Thyroid gland (tissue), 4 donors: ENCODE results near the gene VRK3. TPM values are rescaled to one million over a fixed set of nuclear protein-coding genes. Genes with fewer than 3 reads are reported as not detected.

ENCODE experiments used
- DNase-seq, 2 donors: peaks; one replicate each; pipeline ENCODE4 v3.0.0-alpha.2; 2019
- H3K27ac ChIP-seq, 3 donors: fragments of 200-600 bp; sonication (generic); 1 replicate in 2 of 3; 2 replicates in 1 of 3; pipeline ENCODE4 v1.5.1; 2016 to 2019; ENCODE audit warnings: mild to moderate bottlenecking in 1 of 3, moderate library complexity in 1 of 3
- H3K27me3 ChIP-seq: fragments of 200-600 bp; sonication (generic); one replicate; pipeline ENCODE4 v1.5.1; 2019
- H3K36me3 ChIP-seq, 2 donors: fragments of 200-600 bp; sonication (generic); one replicate each; pipeline ENCODE4 v1.5.1; 2016 to 2019
- H3K4me1 ChIP-seq, 2 donors: fragments of 200-600 bp; sonication (generic); one replicate each; pipeline ENCODE4 v1.5.1; 2017 to 2019
- H3K4me3 ChIP-seq, 3 donors: fragments of 200-600 bp; sonication (generic); replicated peaks in 1 of 3; 1 replicate in 2 of 3; 2 replicates in 1 of 3; pipeline ENCODE4 v1.5.1; 2016; ENCODE audit warnings: mild to moderate bottlenecking in 1 of 3
- H3K9me3 ChIP-seq: fragments of 200-600 bp; sonication (generic); one replicate; pipeline ENCODE4 v1.5.1; 2017
- CTCF ChIP-seq, 6 experiments: fragments of 200-600 bp in 3 of 6; fragments of 450-650 bp in 3 of 6; sonication (generic) in 3 of 6; IDR thresholded peaks; one replicate each; pipeline ENCODE4 v1.5.1; 2016 to 2019; ENCODE audit warnings: antibody characterized with exemption in 6 of 6, mild to moderate bottlenecking in 2 of 6, inconsistent platforms in 1 of 6, moderate library complexity in 1 of 6
- POLR2A ChIP-seq, 2 donors: fragments of 450-650 bp; IDR thresholded peaks; one replicate each; pipeline ENCODE4 v1.6.1; 2017; ENCODE audit warnings: antibody characterized with exemption in 2 of 2, mild to moderate bottlenecking in 2 of 2, moderate library complexity in 1 of 2
- WGBS, 2 donors: methylation state at CpG; one replicate each; pipeline ENCODE4 v1.1.5; 2017; 5-methylcytosine and 5-hydroxymethylcytosine counted together
- intact Hi-C: fragments of 100-400 bp; cut with DNase I; formaldehyde crosslinking; loops from one replicate; pipeline ENCODE4 v1.15.1; 2023
- total RNA-seq, 4 donors: library from RNA; depleted of rRNA; stranded (reverse); fragments of >200 nt; gene quantifications; one replicate each; pipeline ENCODE4 v1.2.3, GENCODE V29; 2016

Gene VRK3
- total RNA-seq, 4 donors from 2014 or later: 34.7 to 52.1 (median 46.8) TPM

GRCh38 chr19:49957262-49957915, 67.8 kb downstream of the VRK3 start:
- H3K36me3 ChIP-seq: no peaks in the 10 kb centered on the region
- H3K4me1 ChIP-seq: peaks cover 44 to 56% of the 10 kb centered on the region in 2 donors
- H3K4me3 ChIP-seq: no peak overlapping the region
- H3K27me3 ChIP-seq: no peaks in the 10 kb centered on the region
- WGBS, 2 donors: 24 to 42% methylated on average over 10 of the region's 10 CpGs
- no peaks in the 10 kb centered on the region for H3K9me3 ChIP-seq
- intact Hi-C loops: no loop called here
- peak; percentile 41 to 42 for DNase-seq
- TF ChIP-seq CTCF (IDR thresholded peaks at IDR 0.05): no peak
- TF ChIP-seq POLR2A (IDR thresholded peaks at IDR 0.05): no peak
- peak overlapping the region in 2 of 3 donors; percentile 38 to 79 for H3K27ac ChIP-seq

- TF ChIP-seq POLR2A (IDR thresholded peaks at IDR 0.05): no peak
- no peak for TF ChIP-seq CTCF (IDR thresholded peaks at IDR 0.05)
- H3K9me3 ChIP-seq: no peaks in the 10 kb centered on the region
- H3K36me3 ChIP-seq: no peaks in the 10 kb centered on the region
- intact Hi-C loops: no loop called here
- no peaks in the 10 kb centered on the region for H3K27me3 ChIP-seq
- DNase-seq: no peak
- 28 to 29% methylated on average over 9 of the region's 9 CpGs for WGBS, 2 donors
- H3K27ac ChIP-seq: peak overlapping the region; percentile 69 to 79 (median 78)
- peaks cover 54 to 67% of the 10 kb centered on the region in 2 donors for H3K4me1 ChIP-seq
- no peak overlapping the region for H3K4me3 ChIP-seq
Observed at GRCh38 chr19:49956115-49956495, 69.1 kb downstream of the VRK3 start.

GRCh38 chr19:49954933-49955332, 70.2 kb downstream of the VRK3 start:
- no peak overlapping the region for H3K4me3 ChIP-seq
- H3K36me3 ChIP-seq: no peaks in the 10 kb centered on the region
- WGBS, 2 donors: 19 to 28% methylated on average over 11 of the region's 11 CpGs
- DNase-seq: peak; percentile 35 to 43
- H3K4me1 ChIP-seq: peaks cover 54 to 67% of the 10 kb centered on the region in 2 donors
- intact Hi-C loops: no loop called here
- H3K27ac ChIP-seq: peak overlapping the region; percentile 69 to 79 (median 78)
- H3K9me3 ChIP-seq: no peaks in the 10 kb centered on the region
- TF ChIP-seq POLR2A (IDR thresholded peaks at IDR 0.05): no peak
- TF ChIP-seq CTCF (IDR thresholded peaks at IDR 0.05): no peak
- H3K27me3 ChIP-seq: no peaks in the 10 kb centered on the region

GRCh38 chr19:49954092-49954829, 70.9 kb downstream of the VRK3 start:
- 14 to 16% methylated on average over 12 of the region's 12 CpGs for WGBS, 2 donors
- Histone ChIP-seq H3K27me3 (no peaks in the 10 kb centered on the region), H3K9me3 (no peaks in the 10 kb centered on the region), H3K27ac (peak overlapping the region; percentile 78 to 84 (median 79)), H3K4me1 (peaks cover 54 to 67% of the 10 kb centered on the region in 2 donors), H3K4me3 (no peak overlapping the region), H3K36me3 (no peaks in the 10 kb centered on the region)
- intact Hi-C loops: no loop called here
- DNase-seq: peak in 1 of 2 donors; percentile 31
- TF ChIP-seq CTCF (IDR thresholded peaks at IDR 0.05) (no peak), POLR2A (IDR thresholded peaks at IDR 0.05) (no peak)

- intact Hi-C loops: no loop called here
- Histone ChIP-seq H3K27me3 (no peaks in the 10 kb centered on the region), H3K27ac (peak overlapping the region; percentile 2 to 79 (median 78)), H3K9me3 (no peaks in the 10 kb centered on the region), H3K4me3 (no peak overlapping the region), H3K4me1 (peaks cover 54 to 67% of the 10 kb centered on the region in 2 donors), H3K36me3 (no peaks in the 10 kb centered on the region)
- WGBS, 2 donors: 51 to 59% methylated on average over 7 of the region's 7 CpGs
- DNase-seq: no peak
- no peak for TF ChIP-seq CTCF (IDR thresholded peaks at IDR 0.05)
- TF ChIP-seq POLR2A (IDR thresholded peaks at IDR 0.05): no peak
Observed at GRCh38 chr19:49953416-49953815, 71.8 kb downstream of the VRK3 start.
